AG08396 (cell line): Measurements from ENCODE around the gene DCLK2.
A peak's percentile ranks its signal among the peaks of the same experiment; 100 is the strongest.

ENCODE experiments used
- DNase-seq: peaks from one replicate; pipeline ENCODE4 v3.0.0; 2012; ENCODE audit warnings: low spot score, mixed read lengths

The DCLK2 gene

DNA sequence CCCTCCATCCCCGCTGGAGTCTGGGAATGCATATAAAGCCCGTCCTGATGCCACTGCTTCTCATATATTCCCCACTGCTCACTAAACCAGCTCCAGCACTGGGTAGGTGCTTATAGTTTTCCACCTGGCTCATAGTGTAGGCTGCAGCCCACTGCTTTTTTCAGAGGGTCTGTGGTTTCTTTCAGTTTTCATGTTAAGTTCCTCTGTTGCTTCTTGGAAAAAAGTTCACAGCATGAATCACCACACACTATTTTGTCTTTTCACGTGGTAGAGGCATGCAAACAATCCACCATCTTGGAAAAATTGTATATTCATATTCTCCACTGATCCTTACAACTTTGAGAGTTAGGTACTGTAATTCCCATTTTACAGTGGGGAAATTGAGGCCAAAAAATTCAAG lies 39.4 kb downstream of the DCLK2 start:
- DNase-seq: no peak

DNA sequence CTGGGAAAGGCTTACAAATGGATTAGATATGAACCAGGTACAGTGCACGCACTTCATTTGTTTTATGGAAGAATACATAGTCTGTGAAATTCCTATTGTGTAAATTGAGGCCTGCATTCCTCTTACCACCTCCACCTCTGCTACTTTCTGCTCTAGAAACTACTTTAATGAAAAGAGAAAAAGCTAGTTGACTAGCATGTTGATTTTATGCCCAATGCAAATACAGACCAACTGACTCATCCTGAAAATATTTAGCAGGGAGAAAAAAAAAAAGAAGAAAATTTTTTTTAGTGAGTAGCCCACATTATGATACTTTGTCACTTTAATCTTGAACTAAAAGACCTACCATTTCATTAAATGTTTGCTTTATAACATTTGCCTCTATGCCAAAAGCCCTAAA lies 41.2 kb downstream of the DCLK2 start:
- DNase-seq: no peak

DNA sequence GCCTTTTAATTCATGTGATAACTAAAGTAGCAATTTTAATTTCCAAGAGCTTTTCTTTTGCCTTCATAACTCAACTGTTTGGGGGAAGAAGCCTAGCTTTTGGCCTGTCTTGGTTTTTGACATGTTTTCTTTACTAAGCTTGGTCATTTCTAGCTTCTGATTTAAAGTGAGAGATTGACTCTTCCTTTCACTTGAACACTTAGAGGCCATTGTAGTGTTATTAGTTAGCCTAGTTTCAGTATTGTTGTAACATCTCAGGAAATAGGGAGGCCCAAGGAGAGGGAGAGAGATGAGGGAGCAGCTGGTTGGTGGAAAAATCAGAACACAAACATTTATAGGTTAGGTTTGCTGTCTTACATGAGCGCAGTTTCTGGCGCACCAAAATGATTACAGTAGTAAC lies 44.8 kb downstream of the DCLK2 start:
- DNase-seq: no peak

DNA sequence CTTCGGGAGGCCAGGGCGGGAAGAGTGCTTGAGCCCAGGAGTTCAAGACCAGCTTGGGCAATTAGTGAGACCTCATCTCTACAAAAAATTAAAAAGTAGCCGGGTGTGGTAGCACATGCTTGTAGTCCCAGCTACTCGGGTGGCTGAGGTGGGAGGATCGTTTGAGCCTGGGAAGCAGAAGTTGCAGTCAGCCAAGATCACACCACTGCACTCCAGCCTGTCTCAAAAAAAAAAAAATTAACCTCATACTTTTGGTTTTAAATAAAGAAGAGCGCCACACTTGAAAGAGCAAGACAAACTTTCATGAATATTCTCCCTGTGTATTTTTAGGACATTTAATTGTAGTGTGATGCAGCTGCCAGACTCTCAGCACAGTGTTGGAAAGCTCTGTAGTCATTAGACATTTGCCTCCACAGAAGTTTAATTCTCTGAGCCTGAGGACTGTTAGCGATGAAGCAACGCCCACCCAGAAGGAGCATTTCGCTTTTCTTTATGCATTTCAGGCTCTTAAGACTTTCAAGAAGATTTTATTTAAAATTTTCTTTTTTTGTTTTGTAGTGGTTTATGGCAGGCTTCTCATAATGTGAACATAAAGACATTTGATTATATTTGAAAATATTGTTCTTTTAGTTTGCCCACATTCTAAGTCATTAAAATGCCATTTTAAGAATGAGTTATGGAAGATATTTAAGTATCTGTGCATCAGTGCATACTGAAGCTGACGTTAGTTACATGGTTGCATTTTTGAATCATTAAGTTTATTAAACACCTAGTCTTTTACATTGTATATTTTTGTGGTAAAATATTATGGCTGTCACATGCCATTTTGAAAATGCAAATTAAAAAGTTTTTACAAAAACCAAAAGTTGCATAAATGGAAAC lies 45.8 kb downstream of the DCLK2 start:
- DNase-seq: no peak

DNA sequence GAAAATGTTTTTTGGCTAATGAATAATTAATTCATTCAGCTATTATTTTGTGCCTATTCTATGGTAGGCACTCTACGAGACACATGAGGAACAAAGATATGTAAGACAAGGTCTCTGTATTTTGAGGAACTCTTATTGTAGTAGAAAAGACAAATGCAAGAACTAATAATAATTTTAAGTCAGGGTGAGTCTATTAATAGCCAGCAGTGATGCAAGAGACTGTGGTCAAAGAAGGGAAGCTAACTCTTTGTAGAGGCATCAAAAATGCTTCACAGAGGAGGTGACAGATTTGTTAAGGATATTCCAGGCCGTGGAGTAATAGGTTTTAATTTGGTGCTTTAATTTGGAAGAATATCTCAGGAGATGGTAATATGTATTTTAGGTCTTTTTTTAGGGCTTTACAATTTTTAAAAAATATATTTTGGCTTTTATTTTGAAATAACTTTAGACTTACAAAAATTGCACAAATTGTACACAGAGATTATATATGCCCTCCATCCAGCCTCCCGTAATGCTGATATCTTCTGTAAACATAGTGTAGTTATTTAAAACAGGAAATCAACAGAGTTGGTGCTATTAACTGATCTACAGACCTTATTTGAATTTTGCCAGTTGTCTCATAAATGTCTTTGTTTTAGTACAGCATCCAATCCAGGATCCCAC lies 48.1 kb downstream of the DCLK2 start:
- DNase-seq: peak; percentile 26

DNA sequence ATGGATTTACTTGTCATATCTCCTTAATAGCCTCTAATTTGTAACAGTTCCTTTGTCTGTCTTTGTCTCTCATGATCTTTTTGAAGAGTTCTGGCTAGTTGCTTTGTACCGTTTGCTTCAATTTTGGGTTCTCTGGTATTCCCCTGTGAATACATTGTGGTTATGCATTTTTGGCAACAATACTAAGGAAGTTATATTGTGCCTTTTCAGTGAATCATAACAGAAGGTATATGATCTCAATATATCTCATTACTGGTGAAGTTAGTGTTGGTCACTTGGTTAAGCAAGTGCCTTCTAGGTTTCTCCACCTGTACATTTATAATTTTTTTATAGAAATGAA lies 48.6 kb downstream of the DCLK2 start:
- DNase-seq: no peak

DNA sequence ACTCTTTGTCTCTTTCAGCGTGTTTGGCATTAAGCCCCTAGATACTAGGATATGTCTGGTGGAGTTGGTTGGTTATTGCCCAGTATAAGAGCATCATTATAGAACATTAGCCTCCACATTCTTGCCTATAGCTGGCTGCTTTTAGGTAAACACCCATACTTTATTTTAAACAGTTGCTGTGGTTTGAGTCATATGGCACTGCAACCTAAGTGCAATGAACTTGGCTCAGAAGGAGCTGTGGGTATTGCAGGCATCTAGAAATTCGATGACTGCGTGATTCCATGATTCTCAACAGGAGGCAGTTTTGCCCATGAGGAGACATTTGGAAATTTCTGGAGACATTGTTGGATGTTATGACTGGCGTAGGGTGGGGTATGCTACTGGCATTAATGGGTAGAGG lies 49.5 kb downstream of the DCLK2 start:
- DNase-seq: no peak

DNA sequence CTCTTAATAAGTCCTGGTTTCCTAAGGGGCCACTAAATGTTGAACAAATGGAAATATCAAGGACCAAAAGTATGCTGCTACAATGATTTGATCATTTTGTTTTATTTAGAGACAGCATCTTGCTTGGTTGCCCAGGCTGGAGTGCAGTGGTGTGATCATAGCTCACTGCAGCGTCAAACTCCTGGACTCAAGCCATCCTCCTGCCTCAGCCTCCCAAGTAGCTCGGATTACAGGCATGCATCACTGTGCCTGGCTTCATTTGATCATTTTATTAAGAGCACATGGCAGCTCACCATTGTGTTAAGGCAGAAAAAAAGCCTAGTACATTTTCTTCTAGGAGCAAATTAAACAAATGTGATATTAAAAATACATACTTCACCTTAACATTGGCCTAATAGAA lies 52.7 kb downstream of the DCLK2 start:
- no peak for DNase-seq

DNA sequence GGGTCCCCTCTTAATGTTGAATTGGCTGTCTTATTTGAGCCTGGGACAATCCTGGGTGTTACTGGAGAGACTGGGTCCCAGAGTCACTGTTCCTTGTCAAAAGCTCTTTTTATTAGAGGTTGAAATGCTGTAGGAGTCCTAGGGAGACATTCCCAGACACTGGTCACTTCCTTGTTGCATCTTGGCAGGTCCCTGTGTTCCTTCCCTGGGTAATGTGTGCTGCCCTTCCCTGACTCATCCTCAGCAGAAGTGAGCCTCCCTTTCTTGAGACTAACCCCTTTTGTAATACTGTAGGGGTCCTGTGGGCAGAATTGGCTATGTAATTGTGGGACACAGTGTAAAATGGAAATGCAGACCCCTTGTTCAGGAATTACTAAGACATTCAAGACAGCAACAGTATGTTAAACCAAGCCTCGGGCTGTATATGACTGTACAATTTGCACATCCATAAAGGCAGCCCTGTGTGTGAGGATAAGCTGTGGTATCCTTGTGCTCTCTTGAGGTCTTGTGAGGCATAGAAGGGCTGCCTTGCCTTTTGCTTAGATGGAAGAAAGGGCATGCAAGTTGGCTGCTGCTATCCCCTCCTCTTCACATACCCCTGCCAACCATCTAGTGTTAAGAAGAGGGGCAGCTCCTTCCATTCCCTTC lies 53.5 kb downstream of the DCLK2 start:
- no peak for DNase-seq

DNA sequence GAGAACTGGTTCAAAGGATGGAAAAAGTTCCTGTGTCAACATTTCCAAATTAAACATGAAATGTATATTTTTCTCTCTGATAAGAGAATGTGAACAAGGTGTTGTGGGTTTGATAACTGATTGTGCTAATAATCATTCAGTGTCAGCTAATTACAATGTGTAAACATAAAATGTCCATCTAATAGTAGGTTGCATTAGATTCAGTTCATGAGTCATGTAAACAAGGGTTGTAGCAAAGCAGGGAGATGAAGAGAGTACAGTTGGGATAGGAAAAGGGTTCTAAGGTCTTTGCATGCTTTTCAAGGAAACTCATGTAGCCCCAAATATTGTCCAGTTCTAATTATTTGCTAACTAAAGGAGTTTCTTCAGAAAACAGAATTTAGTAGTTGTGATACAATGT lies 55.4 kb downstream of the DCLK2 start:
- no peak for DNase-seq

DNA sequence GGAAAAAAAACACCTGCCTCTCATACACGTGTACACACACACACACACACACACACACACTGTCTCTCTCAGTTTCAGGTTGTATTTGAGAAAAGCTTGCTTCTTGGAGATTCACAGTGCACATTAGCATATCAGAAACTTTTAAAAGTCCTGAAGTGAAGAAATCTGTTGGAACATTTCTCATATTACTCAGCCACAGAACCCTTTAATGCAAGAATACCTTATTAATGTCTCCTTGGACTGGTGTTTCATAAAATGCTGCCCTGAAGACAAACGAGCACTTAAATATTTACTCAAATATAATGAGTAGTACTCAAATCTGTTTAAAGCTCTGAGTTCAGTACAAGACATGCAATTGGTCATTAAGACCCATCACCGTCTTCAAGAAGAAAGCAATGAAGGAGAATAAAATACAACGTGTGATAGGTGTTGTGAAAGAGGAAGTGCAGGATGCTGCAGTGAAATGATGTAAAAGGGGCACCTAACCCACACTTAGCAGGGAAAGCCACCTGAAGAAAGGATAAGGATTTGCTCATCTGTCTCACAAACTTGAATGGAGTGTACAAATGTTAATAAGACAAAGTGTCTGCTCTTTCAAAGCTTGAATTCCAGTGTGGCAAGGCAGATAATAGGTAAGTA lies 57.0 kb downstream of the DCLK2 start:
- no peak for DNase-seq

DNA sequence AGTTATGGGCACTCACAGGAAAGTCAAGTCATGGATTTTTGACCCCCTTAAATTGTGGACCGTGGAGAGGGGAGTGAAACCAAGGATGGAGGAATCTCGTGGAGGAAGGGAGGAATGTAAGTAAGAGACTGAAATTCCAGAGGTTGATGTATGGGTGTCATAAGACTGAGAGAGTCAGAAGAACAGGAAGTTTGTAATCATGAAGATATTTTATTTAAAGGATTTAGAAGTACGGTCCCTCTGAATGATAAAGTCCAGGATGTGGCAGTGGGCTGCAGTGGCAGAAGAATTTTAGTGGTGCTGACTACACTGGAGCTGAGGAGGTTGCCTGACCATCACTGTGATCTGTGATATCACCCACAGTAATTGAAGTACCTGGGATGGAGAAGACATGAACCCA lies 57.8 kb downstream of the DCLK2 start:
- DNase-seq: no peak

DNA sequence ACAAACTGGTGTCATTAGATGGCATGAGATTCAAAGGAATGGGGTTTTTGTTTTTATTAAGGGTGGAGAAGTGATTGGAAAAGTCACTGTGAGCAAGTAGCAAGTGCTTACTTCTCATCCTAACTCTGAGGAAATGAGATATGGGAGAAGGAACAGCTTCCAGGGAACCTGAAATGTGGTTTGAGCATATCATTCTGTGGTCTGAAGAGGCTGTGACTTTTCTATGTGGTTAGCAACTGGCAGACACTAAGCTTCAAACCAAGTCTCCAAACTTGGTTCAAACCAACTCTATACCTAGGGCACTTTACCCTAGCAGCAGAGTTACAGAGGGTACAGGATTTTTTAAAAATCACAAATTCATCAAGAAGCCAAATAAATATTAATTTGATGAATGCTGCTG lies 58.2 kb downstream of the DCLK2 start:
- no peak for DNase-seq

DNA sequence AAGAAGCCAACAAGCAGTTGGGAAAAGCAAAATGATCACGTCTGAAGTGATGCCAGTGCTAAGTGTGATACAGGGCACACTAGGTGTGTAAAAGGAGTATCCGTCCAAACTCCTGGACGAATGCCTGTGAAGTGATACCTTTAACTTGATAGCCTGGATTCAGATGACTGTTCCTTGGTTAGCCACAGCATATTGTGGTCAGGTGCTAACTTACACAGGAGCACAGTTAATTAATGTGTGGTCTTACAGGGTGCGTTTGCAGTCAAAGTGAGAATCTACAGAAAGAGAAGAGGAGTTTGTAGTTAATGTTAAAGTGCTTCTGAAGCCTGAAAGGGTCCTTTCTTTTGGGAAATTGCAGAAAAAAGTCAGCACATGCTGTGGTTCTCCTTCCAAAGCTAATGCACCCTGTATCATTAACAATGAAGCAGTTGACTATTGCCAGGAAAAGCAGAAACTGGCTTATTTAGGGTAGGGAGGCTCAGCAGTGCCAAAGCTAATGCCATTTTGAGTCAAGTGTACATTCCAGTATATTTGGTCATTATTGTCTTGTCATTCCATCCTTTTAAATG lies 61.1 kb downstream of the DCLK2 start:
- no peak for DNase-seq

DNA sequence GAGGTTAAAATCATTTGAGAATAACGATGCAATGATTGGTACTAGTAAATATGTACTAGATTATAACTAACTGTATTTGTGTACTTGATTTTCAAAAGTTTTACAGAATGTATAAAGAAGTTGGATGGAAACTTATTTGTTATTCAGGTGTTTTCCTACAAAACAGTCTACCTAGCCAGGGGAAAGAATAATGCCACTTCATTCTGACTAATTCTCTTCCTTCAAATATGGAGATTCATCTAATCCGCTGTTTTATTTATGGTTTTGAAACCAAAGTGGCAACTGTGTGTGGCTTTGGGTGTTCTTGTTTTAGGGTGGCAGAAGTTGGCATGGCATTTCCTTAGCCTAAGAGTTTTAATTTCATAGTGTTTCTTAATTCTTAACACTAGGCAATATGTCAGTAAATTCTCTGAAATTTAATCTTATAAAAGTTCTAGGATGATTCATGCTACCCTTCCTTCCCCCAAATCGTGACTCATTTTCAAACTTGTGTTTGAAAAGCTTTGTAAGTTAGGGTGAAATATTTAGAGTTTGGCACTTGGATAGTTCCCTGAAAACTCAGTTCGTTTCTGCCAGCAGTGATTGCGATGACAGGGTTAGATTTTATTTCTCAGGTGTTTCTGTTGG lies 62.6 kb downstream of the DCLK2 start:
- DNase-seq: peak; percentile 27

DNA sequence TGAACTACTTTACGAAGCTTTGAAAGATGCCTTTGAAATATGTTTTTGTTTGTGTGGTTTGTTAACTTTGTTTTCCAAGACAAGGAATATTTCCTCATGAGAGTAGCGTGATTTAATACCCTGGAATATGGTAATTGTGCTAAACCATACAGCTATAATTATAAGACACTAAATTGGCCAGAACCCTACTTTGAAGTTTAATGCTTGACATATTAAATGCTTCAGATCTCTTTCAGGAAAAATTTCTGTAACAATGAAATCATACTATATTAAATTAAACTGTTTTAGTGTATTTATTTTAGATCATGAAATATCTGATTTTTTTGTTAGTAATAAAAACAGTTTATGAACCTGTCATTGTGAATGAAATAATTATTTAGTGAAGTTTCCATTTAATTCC lies 63.5 kb downstream of the DCLK2 start:
- DNase-seq: no peak

DNA sequence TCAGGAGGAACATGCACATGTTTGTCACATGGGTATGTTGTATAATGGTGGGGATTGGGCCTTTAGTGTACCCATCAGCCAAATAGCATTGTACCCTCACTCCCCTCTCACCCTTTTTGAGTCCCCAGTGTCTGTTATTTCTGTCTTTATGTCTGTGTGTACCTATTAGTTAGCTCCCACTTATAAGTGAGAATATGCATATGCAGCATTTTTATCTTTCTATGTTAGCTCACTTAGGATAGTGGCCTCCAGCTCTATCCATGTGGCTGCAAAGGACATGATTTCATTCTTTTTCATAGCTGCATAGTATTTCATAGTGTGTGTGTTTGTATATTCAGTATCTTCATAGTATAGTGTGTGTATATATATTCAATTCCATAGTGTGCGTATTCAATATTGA lies 64.6 kb downstream of the DCLK2 start:
- DNase-seq: no peak

DNA sequence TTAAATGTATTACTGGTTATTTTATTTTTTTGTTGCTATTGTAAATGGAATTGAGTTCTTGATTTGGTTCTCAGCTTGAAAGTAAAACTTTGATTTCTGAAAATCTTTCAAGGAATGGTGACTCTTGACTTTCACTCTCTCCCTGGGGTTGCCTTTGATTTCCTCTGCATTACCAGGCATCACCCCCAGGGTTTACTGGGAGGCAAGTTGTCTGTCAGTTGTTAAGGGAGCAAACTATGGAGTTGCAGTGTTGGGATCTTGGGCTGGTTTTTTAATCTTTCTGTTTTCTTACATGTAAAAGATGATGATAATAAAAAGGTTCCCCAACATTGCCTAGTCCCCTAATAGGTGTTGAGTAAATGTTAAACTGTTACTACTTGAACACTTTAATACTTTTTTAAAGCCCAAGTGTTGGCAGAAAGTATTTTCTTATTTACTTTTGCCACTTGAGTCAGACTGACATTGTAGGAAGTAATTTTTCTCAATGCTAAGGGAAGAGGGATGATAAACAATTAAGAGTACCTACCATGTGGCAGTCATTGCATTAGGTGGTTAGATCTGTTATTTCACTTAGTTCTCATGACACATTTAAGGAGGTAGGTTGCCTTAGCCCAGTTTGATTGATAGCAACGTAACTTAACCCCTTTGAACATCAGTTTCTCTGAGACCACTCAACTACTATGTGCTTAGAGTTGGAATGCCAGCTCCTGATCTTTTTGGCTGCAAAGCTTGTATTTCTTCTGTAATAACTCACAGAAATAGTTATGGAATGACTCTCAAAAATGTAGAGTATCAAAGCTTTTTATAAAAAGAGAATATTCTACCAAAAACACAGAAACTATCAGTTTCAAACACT lies 67.1 kb downstream of the DCLK2 start:
- no peak for DNase-seq

DNA sequence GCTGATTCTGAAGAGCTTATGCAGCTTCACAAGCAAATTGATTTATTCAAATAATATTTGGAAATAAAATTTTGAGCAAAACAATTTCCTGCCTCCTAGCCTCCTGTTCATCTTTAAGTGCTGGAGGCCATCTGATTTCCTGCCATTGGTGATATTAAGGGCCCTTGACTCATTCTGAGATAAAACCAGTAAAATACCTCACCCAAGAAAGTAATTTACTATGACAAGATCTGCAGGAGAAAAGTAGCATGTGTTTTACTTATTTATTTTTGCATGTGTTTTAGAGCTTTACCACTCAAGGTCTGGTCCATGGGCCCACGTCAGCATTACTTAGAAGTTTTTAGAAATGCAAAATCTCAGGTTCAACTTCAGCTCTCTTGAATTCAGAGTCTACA lies 67.7 kb downstream of the DCLK2 start:
- DNase-seq: no peak

DNA sequence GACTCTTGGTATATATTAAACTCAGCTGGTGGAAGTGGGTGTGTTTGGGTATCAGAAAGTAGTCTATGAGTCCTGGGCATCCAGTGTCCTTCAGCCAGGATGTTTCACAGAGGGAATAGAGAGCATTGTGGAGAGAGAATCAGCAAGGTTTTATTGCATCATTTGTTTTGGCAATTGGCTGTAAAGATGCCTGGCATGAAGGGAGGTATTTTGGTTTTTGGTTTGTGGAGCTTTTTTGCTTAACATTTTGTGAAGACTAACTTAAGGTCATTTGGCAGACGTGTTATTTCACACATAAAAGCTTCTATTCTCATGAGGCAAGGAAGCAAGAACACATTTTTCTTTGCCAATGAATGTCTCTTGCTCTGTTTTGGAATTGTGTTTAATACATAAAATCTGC lies 71.1 kb downstream of the DCLK2 start:
- DNase-seq: no peak

DNA sequence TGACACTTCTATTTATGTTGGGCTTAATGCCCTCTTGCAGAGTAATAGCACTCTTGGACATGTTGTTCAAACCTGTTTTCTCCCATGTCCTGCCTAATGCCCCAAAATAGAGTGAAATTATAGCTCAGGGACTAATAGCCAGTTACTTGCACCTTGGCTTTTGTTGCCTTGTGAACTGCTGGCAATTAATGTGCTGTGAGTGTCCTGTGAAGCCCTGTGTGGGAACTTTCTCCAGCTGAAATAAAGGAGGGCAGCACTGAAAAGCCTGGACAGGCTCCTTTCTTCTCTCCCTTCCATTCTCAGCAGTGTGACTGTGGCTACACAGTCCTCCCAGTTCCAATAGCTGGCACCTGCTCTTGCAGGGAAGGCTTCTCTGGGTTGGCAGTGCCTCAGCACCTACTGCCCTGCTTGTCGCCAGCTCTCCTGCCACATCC lies 72.4 kb downstream of the DCLK2 start:
- DNase-seq: no peak
